Fibroblast of upper back skin (primary cell): ENCODE results near the gene SCAMP5.

Source experiments
- DNase-seq: peaks from one replicate; pipeline ENCODE4 v3.0.0-alpha.2; 2013

Gene SCAMP5

DNA sequence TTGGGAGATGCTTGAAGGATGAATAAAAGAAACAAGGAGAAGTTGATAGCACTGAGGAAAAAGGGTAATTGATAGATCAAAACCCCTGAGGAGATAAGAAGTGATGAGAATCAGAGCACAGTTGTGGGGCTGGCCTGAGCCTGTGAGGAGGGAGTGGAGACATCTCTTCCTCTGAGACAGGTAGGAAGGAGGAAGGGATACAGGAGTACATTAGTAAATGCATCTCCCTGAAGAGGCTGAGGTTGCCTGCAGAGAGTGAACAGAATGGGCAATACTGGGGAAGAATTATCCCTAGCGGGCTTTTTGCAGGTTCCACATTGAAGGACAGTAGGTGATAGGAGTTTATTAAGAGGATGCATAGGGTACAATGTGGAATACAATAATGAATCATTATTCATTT is 17.3 kb upstream of the SCAMP5 start:
- no peak for DNase-seq

DNA sequence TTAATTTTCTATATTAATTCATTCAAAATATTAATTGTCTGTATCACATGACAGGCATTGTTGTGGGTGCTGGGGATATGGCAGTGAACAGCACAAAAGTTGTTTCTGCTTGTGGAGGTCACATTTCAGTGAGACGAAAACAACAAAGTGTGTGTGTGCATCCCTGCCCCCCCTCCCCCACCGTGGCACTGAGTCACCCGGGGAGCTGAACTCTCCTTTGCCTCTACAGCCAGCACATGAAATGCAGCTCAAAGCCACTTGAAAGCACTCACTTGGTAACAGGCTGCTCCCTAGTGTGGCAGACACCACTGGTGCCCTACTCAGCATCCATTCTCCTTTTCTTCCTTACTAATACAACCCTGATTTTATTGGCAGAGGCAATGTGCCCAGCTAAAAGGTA is 16.9 kb upstream of the SCAMP5 start:
- peak; percentile 17 for DNase-seq

DNA sequence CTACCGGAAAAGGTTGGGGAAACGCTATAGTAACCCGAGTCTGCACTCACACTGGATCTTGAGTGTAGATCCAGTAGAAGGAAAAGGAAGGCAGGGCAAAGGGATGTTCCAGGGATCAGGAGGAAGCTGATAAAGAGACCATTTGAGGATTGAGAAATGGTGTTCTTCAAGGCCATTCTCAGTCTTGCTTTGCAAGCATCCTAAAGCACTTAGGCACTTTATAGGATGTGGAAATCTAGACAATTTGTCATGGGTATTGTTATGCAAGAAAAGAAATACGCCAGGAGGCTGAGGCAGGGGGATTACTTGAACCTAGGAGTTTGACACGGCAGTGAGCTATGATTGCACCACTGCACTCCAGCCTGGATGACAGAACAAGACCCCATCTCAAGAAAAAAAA is 13.2 kb upstream of the SCAMP5 start:
- no peak for DNase-seq

DNA sequence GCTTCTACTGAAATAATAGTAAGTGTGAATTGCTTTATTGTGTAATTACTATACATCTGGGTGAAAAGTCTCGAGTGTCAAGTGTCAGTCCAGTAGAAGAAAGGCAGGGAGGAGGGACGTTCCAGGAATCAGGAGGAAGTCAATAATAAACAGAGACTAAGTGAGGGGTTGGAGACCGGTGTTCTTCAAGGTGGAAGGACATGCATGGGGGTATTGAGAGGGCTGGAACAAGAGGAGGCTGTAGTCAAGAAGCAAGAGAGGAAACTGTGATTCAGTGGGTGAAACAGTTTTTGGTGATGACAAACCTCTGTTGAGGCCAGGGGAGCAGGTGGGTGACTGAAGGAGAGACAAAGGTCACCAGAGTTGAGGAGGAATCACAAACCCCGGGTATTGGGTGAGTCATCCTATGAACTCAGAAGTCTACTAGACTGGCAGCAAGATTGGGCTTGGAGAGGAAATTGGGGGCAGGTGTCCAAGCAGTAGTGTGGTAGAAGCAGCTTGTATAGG is 11.6 kb upstream of the SCAMP5 start:
- DNase-seq = no peak

DNA sequence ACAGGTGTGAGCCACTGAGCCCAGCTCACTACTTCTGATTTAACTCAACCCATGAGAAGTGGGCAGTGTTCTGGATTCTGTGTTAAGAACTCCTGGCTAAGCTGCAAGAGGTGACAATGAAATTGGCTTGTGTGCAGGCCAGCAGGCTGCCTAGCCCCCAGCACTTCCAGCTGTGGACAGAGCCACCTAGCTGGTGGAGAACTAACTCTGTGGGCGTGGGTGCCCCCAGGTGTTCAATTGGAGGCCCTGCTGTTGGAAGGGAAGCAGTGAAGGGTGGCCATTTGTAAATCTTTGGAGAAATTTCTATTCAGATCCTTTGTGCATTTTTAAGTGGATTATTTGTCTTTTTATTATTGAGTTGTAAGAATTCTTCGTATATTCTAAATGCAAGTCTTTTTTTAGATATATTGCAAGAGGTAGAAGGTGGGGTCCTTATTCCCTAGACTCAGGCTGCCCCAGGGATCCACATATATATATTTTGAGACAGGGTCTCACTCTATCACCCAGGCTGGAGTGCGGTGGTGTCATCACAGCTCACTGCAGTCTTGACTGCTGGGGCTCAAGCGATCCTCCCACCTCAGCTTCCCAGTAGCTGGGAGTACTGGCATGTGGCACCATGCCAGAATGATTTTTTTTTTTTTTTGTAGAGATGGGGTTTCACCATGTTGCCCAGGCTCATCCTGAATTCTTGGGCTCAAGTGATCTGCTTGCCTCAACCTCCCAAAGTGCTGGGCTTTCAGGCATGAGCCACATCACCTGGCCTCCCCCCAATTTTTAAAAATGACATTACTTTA is 7.2 kb upstream of the SCAMP5 start:
- peak; percentile 26 for DNase-seq

DNA sequence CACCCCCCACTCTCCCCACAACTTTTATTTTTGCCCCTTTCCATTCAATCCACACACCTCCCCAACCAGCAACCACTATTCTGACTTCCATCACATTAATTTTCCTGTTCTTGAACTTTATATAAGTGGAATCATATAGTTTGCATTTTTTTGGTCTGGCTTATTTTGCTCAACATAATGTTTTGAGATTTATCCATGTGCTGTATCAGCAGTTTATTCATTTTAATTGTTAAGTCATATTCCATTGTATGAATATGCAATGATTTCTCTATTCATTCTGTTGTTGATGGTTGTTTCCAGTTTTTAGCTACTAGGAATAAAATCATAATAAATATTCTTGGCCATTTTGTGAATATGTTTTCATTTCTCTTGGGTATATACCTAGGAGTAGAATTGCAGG is 5.8 kb upstream of the SCAMP5 start:
- no peak for DNase-seq

DNA sequence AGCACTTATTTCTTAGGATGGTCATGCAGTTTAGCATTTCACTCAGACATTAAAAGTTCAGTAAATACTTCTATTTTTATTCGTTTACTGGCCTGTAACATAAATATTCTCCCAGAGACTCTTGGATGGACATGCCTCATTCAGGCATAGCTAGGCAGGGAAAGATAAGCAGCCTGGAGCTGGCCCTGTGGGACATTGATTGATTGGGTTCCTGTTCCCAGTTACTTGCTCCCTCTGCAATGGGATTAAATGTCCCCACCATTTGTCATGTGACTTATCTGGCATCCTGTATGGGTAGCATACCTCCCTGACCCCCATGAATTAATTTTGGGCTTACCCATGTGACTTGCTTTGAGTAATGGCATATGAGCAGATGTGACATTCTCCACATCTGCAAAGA is 2.7 kb upstream of the SCAMP5 start:
- DNase-seq = no peak

DNA sequence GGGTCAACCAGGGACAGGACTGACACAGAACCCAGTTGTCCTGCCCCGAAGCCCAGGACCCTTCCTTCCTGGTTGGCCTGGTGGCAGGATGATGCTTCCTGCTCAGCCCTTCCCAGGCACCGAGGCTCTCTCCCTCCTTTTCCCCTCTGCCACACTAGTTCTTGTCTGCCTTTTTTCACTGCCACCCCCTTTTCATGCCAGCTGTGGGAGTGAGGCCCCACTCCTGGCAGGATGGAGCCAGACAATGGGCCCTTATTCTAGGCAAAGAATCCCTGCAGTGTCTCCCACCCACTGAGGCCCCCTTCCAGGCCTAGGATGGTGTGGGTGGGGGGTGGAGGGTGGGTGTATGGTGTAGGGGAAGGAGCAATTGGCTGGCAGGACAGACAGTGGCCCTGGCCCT is 1.1 kb upstream of the SCAMP5 start:
- DNase-seq = no peak

DNA sequence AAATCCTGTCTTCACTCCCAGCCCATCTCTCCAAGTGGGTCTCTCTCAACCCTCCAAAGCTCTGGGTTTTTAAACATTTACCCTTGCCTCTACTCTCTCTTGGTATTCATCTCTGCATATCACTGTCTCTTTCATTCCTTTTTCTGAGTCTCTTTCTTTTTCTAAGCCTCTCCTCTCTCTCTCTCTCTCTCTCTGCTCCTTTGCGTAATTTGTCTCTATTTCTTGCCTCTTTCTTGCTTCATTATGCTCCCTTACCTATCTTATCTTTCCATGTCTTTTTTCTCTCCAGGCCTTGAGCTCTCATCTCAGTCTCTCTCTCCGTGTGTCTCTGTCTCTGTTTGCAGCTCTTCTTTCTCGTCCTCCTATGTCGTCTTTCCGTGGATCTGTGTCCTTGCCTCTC is 678 bp upstream of the SCAMP5 start:
- no peak for DNase-seq

DNA sequence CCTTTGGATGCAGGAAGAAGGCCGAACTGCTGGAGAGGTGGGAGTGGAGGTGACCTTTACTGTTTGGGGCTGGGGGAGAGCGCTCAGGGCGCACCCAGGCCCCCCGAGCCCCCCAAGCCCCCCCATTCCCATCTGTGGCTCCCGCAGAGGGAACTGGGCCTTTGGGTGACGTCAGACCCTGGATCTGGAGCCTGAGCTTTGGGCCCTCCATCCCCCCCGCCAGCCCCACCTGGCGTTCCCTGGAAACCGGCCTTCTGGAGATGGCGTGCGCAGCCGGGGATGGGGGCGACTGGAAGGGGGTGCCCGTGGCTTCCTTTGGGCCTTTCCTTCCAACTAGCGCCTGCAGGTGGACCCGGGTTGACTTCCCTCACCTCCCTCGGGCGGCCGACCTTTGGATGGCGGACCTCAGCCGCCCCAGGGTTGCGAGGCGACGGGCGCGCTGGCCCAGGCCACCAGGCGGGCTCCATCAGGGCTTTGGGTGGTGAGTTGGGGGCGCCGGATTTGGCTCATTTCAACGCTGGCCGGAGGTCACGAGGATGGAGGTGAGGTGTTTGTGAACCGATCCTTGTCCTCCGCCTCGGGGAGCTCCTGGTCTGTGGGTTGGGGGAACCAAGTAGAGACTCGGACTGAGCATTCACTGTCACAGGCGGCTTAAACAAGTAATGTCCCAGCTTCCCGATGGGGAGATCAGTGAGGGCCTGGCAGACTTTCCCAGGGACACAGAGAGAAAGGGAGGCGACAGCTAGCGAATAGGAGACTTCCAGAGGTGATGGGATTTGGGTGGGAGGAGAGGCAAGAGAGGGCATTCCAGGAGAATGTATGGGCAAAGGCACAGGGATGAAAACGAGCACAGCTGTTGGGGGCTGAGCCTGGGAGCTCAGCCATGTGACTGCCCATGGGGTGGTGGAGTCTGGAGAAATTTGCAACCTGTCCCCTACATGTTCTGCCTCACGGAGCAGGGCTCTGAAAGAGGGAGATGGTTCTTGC is 709 bp downstream of the SCAMP5 start:
- DNase-seq = no peak

DNA sequence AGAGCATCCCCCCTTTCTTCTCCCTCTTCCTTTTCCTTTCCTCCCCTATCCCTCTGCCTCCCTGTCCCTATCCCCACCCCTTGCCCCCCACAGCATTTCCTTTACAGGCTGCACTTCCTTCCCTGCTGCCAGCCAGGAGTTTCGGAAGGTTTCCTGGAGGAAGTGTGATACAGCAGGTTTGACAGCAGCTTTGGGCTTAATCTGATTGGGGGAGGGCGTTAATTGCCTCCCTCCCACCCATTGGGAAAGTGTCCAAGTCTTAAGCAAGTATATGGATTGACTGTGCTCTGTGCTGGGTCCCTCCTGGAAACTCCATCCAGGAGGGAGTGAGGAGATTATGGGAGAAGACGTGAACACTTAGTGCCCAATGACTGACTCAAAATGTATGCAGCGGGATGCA is 1.8 kb downstream of the SCAMP5 start:
- DNase-seq = no peak

DNA sequence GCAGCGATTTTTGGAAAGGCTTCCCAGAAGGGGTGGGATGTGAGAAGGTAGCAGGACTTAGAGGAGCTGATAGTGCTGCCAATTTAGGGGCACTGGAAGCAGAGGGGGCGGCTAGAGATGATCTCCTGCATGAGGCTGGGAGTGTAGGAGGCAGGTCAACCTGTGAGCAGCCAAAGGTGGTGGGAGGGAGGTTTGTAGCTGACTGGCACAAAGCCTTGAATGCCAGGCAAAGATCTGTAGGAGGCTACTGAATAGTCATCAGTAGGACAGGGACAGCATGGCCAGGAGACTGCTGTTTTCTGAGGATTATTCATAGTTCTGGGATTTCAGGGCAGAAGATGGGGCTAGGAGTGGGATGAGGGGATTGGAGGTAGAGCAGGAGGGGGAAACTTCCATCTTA is 2.2 kb downstream of the SCAMP5 start:
- no peak for DNase-seq

DNA sequence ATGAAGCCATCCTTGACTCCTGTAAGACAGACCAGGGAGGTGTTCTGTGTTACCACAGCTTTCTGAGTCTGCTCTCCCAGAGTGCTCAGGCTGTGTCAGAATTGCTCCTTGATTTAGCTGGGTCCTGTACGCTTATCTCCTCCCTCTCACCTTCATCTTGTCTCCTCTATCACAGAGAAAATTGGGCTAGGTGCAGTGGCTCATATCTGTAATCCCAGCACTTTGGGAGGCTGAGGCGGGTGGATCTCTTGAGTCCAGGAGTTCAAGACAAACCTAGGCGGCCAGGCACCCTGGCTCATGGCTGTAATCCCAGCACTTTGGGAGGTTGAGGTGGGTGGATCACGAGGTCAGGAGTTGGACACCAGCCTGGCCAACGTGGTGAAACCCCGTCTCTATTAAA is 5.9 kb downstream of the SCAMP5 start:
- no peak for DNase-seq

DNA sequence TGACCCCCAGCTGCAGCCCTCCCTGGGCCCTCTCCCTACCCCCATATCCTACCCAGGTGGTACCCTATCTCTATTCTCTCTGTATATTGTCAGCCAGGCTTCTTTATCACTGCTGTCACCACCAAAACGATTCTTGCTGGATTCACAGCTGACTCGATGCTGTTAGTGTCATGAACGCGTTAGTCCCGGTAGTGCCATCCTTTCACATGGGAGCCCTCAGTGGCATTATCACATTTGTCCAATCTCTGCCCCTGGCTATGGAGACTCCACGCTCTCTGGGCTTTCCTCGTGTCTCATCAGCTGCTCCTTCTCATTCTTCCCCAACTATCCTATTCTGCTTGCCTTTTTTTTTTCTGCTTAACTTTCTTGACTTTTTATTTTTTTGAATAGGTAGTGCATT is 7.0 kb downstream of the SCAMP5 start:
- no peak for DNase-seq

DNA sequence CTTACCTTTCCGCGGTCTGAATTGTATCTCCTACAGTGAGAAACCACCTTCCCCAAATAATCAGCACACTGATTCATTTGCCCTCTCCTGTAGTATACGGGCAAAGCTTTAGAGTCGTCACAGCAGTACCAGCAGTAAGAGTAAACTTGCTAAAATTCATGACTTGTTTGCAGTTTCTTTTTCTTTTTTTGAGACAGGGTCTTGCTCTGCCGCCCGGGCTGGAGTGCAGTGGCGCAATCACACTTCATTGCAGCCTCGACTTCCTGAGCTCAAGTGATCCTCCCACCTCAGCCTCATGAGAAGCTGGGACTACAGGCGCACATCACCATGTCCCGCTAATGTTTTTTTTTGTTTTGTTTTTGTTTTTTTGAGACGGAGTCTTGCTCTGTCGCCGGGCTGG is 11.9 kb downstream of the SCAMP5 start:
- no peak for DNase-seq

DNA sequence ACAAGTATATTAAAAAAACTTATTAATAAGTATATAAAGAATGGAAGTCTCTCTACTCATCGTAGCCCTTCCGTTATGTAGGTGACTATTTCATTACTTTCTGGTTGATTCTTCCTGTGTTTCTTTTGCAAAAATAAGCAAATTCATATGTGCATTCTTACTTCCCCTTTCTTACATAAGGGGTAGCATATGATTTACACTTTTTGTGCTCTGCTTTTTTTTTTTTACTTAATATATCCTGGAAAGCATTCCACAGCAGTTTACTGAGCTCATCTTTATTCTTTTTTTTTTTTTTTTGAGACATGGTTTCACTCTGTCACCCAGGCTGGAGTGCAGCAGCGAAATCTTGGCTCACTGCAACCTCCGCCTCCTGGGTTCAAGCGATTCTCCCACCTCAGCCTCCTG is 12.9 kb downstream of the SCAMP5 start:
- no peak for DNase-seq

DNA sequence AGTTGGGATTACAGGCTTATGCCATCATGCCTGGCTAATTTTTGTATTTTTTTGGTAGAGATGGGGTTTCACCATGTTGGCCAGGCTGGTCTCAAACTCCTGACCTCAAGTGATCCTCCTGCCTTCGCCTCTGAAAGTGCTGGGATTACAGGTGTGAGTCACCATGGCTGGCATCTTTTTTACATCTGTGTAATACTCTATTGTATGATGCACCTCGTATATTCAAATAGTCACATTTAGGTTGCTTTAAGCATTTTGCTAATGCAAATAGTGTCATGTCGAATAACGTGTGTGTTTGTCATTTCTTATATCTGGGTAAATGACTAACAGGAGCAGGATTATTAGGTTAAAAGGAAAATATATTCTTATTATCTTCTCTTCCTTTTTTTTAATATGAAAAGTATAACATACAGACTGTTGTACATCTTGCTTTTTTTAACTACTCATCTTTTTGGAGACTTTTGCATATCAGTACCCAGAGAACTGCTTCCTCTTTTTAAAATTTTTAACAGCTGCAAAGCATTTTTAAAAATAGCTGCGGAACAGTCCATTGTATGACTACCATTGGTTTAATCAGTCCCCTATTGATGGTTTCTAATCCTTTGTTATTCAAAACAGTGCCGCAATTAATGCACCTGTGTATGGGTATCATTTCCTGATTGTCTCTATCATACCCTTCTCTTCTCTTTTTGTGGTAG is 13.4 kb downstream of the SCAMP5 start:
- DNase-seq = no peak

DNA sequence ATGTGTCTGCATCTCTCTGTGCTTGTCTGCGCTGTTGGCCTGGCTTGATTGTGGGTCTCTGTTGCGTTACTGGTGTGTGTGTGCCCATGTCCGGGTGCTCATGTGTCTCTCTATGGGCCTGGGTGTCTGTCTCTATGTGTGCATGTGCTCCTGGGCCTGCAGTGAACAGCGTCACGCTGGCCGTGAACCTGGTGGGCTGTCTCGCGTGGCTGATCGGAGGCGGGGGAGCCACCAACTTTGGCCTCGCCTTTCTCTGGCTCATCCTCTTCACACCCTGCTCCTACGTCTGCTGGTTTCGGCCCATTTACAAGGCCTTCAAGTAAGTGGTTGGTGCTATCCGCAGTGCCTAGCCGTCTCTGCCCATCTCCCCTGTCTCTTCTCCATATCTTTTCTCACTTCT is 21.1 kb downstream of the SCAMP5 start:
- no peak for DNase-seq

DNA sequence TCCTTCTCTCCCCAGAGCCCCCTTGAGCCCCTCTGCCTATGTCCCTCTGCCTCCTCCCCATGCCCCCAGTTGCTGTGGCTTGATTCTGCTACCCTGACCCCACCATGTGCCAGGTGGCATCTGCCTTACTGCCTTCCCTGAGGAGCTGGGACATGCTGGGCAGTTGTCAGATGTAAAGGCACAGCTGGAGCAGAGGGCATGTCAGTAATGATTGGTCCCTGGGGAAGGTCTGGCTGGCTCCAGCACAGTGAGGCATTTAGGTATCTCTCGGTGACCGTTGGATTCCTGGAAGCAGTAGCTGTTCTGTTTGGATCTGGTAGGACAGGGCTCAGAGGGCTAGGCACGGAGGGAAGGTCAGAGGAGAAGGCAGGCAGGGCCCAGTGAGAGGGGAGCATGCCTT is 24.6 kb downstream of the SCAMP5 start:
- no peak for DNase-seq

DNA sequence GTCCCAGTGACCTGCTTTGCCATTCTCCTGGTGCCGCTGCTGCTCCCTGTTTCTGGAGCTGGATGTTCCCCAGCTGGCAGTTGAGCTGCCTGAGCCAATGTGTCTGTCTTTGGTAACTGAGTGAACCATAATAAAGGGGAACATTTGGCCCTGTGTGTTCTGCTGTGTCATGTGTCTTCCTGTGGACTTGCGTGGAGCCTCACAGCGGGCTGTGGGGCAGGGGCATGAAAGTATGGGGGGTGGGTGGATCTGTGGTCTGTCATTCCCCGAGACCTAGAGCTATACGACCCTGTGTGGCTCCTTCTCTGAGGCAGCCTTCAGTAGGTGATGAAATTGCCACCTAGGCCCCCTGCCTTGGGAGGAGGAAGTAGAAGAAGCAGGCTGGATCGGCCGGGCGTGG is 26.0 kb downstream of the SCAMP5 start:
- DNase-seq = no peak

DNA sequence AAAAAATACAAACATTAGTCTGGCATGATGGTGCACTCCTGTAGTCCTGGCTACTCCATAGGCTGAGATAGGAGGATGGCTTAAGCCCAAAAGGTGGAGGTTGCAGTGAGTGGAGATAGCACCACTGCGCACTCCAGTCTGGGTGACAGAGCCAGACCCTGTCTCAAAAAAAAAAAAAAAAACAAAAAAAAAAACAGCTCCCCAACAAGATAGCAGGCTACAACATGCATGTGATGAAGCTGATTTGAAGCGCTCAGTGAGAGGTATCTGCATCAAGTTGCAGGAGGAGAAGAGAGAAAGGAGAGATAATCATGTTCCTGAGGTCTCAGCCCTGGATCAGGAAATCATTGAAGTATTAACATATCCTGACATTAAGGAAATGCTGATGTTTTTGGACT is 27.4 kb downstream of the SCAMP5 start:
- no peak for DNase-seq

DNA sequence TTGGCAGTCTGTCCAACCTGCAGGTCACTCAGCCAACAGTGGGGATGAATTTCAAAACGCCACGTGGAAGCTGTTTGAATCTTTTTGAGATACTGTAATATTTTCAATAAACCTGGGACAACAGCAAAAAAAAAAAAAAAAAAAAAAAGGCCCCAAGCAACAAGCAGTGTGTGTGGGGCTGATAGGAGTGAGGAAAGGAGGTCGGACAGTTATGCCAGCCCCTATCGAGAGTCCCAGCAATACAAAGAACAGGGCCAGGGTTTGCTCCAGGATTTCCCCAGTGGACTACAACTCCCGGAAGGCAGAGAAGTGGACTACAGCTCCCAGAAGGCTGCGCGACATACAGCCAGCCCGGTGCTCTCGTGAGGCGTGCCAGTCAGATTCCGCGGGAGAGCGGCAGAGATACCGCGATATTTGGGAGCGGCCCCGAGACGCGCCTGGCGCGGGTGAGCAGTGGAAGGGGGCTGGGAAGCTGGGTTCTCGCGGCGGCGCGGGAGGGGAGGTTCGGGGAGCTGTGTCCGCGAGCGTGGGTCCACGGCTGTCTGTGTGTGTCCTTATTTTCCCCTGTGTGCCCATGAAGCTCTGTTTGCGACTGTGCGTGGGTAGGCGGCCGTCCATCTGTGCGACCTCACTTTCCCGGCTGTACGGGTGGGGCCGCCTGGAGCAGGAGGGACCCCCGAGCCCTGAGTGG is 28.0 kb downstream of the SCAMP5 start, which contains the start of gene PPCDC:
PPCDC (plus strand) TSS at position 410 of the 691 bp plus-strand sequence. CDS start 4,729 bp downstream, outside the sequence.
- DNase-seq = peak; percentile 97
